22Rv1 (cell line): ENCODE results near the gene GMCL2.

Experiments
- H3K27ac ChIP-seq: fragments of 450-650 bp; 2 replicates; pipeline ENCODE4 v1.5.1; 2017
- CTCF ChIP-seq: fragments of 450-650 bp; IDR thresholded peaks from 2 replicates; pipeline ENCODE4 v1.5.1; 2017; ENCODE audit warnings: mild to moderate bottlenecking
- ZFX ChIP-seq: fragments of 450-650 bp; IDR thresholded peaks from 2 replicates; pipeline ENCODE4 v1.6.1; 2017; ENCODE audit warnings: antibody characterized with exemption, borderline replicate concordance

GMCL2 gene

GRCh38 chr5:178145965-178146820, 41.0 kb downstream of the GMCL2 start:
- TF ChIP-seq ZFX (no peak), CTCF (peak; percentile 90)
- H3K27ac ChIP-seq = no peak overlapping the region

- H3K27ac ChIP-seq = no peak overlapping the region
- TF ChIP-seq ZFX (no peak), CTCF (no peak)
Observed at GRCh38 chr5:178143901-178144300, 43.3 kb downstream of the GMCL2 start.

- TF ChIP-seq CTCF = no peak
- no peak overlapping the region for H3K27ac ChIP-seq
Observed at GRCh38 chr5:178143246-178143645, 43.9 kb downstream of the GMCL2 start.

- H3K27ac ChIP-seq = no peak overlapping the region
- TF ChIP-seq ZFX (no peak), CTCF (no peak)
Observed at GRCh38 chr5:178142642-178143041, 44.5 kb downstream of the GMCL2 start.

DNA sequence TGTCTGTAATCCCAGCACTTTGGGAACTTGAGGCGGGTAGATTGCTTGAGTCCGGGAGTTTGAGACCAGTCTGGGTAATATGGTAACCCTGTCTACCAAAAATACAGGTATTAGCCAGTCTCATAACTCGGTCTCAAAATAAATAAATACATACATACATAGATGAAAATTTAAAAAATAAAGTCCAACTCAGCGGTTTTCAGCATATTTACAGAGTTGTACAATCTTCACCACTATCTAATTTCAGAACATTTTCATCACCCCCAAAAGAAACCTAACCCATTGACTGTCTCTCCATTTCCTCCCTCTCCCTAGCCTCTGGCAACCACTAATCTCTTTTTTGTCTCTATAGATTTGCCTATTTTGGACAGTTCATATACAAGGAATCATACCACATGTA, 45.6 kb downstream of the GMCL2 start:
- H3K27ac ChIP-seq = no peak overlapping the region
- TF ChIP-seq ZFX (no peak), CTCF (no peak)

GRCh38 chr5:178137991-178138390, 49.2 kb downstream of the GMCL2 start:
- TF ChIP-seq ZFX (no peak), CTCF (no peak)
- no peak overlapping the region for H3K27ac ChIP-seq

DNA sequence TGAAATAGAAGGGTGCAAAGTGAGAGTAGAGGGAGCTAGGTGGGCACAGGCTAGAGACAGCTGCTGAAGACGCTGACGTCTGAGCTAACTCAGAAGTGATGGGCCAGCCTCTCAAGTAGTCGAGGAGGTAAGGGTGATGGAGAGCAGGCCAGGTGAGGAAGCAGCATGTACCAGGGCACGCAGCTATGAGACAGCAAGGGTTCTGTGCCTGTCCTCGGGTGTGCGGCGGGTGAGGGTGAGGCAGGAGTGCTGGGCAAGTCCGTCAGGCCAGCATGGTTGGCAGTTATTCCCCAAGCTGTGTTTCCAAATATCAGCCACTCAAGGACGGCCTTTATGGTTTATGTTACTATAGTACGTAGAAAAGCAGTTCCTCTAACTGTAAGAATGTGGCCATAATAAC, 50.2 kb downstream of the GMCL2 start:
- H3K27ac ChIP-seq = no peak overlapping the region
- TF ChIP-seq ZFX (no peak), CTCF (no peak)
